K562 treated with DMSO at 1 percent for 48 hours (cell line): Measurements from ENCODE around the gene KRTAP12-4. TPM values are rescaled to one million over a fixed set of nuclear protein-coding genes. Genes with fewer than 3 reads are reported as not detected.

ENCODE experiments used
- total RNA-seq: library from RNA; unstranded; fragments of 300-600 nt; gene quantifications from 2 replicates; pipeline ENCODE4 v1.2.3, GENCODE V29; 2022; ENCODE audit warnings: low replicate concordance; ENCODE audit errors: extremely low read depth

The KRTAP12-4 gene
- total RNA-seq = not detected in 2 replicates

DNA sequence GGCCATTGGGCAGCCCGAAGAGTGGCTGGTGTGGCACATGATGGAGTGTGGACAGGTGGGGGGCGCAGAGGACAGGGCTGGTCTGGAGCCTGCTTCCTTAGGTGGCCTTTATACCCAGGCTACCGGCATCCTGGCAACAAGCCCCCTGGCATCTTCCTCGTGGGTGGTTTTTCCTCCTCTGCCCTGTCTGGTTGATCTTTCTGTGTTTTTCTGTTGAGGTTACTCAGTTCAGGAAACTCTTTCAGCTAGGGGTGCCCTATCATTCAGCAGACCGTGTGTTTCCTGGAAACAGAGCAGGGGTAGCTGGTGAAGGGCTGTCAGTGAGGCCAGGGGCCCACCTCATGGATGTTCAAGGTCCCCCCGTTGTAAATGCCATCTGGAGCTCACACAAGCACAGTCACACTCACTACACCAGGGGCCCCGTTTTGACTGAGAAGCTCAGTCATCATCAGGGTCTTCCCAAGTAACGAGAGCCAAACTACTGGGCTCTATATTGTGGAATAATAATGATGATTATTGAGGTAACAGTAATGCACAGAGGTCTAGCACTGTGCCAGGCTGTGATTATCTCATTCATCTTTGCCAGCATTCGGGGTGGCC lies at the start of gene KRTAP12-4:
Gene KRTAP12-4, minus strand, starts transcription at position 84 of the 600 bp plus-strand sequence. Its CDS starts 45 bp downstream, at position 39.

DNA sequence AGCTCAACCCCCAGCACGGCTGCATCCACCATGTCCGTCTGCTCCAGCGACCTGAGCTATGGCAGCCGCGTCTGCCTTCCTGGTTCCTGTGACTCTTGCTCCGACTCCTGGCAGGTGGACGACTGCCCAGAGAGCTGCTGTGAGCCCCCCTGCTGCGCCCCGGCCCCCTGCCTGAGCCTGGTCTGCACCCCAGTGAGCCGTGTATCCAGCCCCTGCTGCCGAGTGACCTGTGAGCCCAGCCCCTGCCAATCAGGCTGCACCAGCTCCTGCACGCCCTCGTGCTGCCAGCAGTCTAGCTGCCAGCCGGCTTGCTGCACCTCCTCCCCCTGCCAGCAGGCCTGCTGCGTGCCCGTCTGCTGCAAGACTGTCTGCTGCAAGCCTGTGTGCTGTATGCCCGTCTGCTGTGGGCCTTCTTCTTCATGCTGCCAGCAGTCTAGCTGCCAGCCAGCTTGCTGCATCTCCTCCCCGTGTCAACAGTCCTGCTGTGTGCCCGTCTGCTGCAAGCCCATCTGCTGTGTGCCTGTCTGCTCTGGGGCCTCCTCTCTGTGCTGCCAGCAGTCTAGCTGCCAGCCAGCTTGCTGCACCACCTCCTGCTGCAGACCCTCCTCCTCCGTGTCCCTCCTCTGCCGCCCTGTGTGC lies 42.8 kb upstream of the KRTAP12-4 start, which contains the start of gene KRTAP10-12:
Gene KRTAP10-12, plus strand, starts transcription at position 1 of the 639 bp plus-strand sequence. Its CDS starts 30 bp downstream, at position 31.

DNA sequence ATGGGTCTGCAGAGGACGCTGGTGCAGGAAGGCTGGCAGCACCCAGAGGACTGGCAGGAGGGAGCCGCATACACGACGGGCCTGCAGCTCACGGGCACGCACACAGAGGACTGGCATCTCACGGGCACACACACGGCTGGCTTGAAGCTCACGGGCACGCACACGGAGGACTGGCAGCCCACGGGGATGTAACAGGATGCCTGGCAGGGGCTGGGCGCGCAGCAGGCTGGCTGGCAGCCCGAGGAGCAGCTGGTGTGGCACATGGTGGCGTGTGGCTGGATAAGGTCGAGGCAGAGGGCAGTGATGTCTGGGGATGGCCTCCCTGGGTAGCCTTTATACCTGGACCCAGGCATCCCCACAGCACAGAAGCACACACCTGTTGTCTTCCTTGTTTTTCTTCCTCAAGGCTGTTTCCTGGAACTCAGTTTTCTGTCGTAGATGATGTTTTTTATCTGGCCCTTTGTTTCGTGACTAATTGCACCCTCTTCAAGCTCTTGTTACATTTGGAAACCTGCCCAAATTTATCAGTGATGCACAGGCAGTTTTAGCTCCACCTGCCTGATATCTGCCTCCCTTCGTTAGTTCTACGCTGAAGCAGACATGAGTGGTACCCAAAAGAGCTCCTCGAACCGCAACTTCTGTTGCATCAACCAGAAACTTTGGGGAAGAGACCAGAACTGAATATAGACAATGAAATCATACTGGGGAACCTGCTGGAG lies 27.6 kb upstream of the KRTAP12-4 start, which contains the start of gene KRTAP12-1:
Gene KRTAP12-1, minus strand, starts transcription at position 303 of the 719 bp plus-strand sequence. Its CDS starts 40 bp downstream, at position 263.

GRCh38 chr21:44666401-44667320 lies 12.2 kb upstream of the KRTAP12-4 start, which contains the start of gene KRTAP12-2:
Gene KRTAP12-2, minus strand, starts transcription at chr21:44666927. Its CDS starts 41 bp downstream, at chr21:44666886.

DNA sequence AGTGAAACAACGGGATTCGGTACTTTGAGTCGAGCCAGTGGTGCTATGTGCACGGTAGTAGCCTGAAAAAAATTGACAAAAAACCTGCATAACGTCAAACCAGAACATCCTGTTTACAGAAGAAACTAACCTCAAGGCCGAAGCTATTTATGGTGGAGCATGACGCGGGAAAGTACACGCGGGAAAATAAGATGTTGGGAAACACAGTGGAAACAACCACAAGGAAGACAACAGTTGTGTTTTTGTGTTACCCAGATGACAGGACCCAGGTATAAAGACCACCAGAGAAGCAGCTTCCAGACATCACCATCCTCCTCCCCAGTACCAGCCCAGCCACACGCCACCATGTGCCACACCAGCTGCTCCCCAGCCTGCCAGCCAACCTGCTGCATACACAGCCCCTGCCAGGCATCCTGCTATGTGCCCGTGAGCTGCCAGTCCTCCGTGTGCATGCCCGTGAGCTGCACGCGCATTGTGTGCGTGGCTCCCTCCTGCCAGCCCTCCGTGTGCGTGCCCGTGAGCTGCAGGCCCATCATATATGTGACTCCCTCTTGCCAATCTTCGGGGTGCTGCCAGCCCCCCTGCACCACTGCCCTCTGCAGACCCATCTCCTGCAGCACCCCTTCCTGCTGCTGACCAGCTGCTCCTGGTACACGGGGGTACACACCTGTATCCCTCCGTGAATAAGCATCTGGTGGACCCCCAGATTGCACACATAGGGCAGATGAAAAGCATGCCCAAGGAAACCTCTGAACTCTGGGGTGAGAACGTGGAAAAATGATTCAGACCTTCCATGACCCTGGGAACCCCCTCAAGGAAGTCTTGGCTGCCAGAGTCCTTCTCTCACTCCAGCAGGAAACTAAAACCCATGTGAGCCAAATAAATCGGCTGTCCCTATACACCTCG lies 3.4 kb upstream of the KRTAP12-4 start, which contains the start of gene KRTAP12-3:
Gene KRTAP12-3, plus strand, starts transcription at position 298 of the 906 bp plus-strand sequence. Its CDS starts 48 bp downstream, at position 346.

DNA sequence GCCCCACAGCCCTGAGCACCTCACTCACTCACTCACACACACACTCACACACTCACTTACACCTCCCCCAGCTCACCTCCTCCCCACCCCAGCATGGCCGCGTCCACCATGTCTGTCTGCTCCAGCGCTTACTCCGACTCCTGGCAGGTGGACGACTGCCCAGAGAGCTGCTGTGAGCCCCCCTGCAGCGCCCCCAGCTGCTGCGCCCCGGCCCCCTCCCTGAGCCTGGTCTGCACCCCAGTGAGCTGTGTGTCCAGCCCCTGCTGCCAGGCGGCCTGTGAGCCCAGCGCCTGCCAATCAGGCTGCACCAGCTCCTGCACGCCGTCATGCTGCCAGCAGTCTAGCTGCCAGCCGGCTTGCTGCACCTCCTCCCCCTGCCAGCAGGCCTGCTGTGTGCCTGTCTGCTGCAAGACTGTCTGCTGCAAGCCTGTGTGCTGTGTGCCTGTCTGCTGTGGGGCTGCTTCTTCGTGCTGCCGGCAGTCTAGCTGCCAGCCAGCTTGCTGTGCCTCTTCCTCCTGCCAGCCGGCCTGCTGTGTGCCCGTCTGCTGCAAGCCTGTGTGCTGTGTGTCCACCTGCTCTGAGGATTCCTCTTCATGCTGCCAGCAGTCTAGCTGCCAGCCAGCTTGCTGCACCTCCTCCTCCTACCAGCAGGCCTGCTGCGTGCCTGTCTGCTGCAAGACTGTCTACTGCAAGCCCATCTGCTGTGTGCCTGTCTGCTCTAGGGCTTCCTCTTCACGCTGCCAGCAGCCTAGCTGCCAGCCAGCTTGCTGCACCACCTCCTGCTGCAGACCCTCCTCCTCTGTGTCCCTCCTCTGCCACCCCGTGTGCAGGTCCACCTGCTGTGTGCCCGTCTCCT lies 7.9 kb downstream of the KRTAP12-4 start, which contains the start of gene KRTAP10-11:
Gene KRTAP10-11, plus strand, starts transcription at position 49 of the 856 bp plus-strand sequence. Its CDS starts 45 bp downstream, at position 94.

GRCh38 chr21:44637018-44637850 lies 17.2 kb downstream of the KRTAP12-4 start, which contains the start of gene KRTAP10-10:
Gene KRTAP10-10, plus strand, starts transcription at chr21:44637356. Its CDS starts 62 bp downstream, at chr21:44637418.

DNA sequence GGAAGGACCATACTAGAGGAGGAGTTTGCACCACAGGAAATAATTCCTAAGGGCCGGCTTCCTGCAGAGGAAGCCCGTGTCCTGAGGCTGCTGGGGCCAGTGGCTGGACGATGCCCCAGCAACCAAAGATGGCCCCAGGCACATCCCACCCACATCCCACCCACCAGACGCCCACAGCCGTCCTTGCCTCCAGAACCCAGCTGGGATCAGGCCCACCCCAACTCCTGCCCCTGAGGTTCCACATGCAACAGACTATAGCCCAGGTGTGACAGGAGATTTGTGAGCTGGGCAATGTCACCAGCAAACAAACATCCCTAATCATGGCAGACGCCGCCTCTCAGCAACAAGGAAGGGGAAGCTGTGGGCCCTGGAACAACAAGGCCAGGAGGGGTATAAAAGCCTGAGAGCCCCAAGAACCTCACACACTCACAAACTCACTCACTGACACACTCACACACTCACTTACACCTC lies 27.8 kb downstream of the KRTAP12-4 start, which contains the start of gene KRTAP10-9:
Gene KRTAP10-9, plus strand, starts transcription at position 421 of the 471 bp plus-strand sequence. CDS start 79 bp downstream, outside the sequence.

GRCh38 chr21:44612029-44612486 lies 42.4 kb downstream of the KRTAP12-4 start, which contains the start of gene KRTAP10-8:
Gene KRTAP10-8, plus strand, starts transcription at chr21:44612079. Its CDS starts 22 bp downstream, at chr21:44612101.

Other genes starting within 250 kb of the KRTAP12-4 start
- not detected in 2 replicates for gene LRRC3, start 199.1 kb downstream of the KRTAP12-4 start, total RNA-seq
- gene KRTAP10-1, start 114.5 kb downstream of the KRTAP12-4 start, total RNA-seq = not detected in 2 replicates
- gene KRTAP10-2, start 103.2 kb downstream of the KRTAP12-4 start, total RNA-seq = not detected in 2 replicates
- gene KRTAP10-3, start 95.9 kb downstream of the KRTAP12-4 start, total RNA-seq = not detected in 2 replicates
- gene KRTAP10-4, start 80.9 kb downstream of the KRTAP12-4 start, total RNA-seq = not detected in 2 replicates
- not detected in 2 replicates for gene KRTAP10-5, start 74.1 kb downstream of the KRTAP12-4 start, total RNA-seq
- gene KRTAP10-6, start 62.2 kb downstream of the KRTAP12-4 start, total RNA-seq = not detected in 2 replicates
- not detected in 2 replicates for gene KRTAP10-7, start 54.1 kb downstream of the KRTAP12-4 start, total RNA-seq
- not detected in 2 replicates for gene KRTAP10-8, start 42.6 kb downstream of the KRTAP12-4 start, total RNA-seq
- gene KRTAP10-9, start 27.6 kb downstream of the KRTAP12-4 start, total RNA-seq = not detected in 2 replicates
- not detected in 2 replicates for gene KRTAP10-10, start 17.3 kb downstream of the KRTAP12-4 start, total RNA-seq
- gene KRTAP10-11, start 8.2 kb downstream of the KRTAP12-4 start, total RNA-seq = not detected in 2 replicates
- not detected in 2 replicates for gene KRTAP12-3, start 3.3 kb upstream of the KRTAP12-4 start, total RNA-seq
- not detected in 2 replicates for gene KRTAP12-2, start 12.3 kb upstream of the KRTAP12-4 start, total RNA-seq
- not detected in 2 replicates for gene KRTAP12-1, start 27.5 kb upstream of the KRTAP12-4 start, total RNA-seq
- not detected in 2 replicates for gene KRTAP10-12, start 42.5 kb upstream of the KRTAP12-4 start, total RNA-seq
- not detected in 2 replicates for gene TSPEAR, start 56.9 kb upstream of the KRTAP12-4 start, total RNA-seq
- gene UBE2G2, start 147.2 kb upstream of the KRTAP12-4 start, total RNA-seq = 245 TPM in 1 of 2 replicates, not detected in the other
- not detected in 2 replicates for gene SUMO3, start 163.4 kb upstream of the KRTAP12-4 start, total RNA-seq
- gene PTTG1IP, start 219.0 kb upstream of the KRTAP12-4 start, total RNA-seq = not detected in 2 replicates